ENCODE measurements around the gene DCDC1.

DNA sequence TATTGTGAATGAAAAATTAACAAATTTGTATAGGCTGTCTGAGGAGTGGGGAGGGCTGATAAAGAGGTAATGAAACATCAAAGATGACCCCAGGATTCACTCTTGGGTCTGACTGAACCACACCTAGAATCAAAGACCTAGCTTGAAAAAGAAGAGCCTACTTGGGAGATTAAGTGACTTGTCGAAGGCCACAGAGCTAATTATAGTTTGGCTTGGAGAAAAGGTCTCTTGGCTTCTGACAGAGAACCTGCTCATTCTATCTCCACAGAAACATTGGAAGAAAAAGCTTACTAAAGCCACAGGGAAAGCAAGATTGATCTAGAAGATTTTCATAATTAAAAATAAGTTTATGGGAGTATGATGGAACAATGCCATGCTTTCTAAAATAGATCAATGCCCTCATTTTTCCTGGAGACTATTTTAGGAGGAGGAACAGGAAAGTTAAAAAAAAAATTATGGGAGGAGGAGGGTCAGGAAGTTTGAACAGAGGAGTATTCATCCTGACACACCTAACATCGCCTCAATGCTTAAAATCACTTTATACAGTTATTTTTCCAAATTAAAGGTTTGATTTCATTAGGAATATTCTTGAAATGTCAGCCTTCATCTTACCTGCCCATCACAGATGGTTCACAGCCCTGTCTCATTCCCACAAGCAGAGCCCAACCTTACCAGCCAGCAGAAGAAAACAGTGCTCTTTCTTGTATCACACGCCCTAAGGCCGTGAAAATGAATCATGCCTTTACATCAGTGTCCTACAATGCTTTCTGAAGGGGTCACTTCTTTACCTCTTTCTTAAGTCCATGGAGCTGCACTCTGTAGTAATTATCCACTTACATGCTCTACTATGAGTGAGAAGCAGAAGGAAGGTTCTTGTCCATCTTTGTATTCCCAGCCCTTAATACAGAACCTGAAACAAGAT is 552.3 kb downstream of the DCDC1 start:
- TF ChIP-seq, protein P1, sequence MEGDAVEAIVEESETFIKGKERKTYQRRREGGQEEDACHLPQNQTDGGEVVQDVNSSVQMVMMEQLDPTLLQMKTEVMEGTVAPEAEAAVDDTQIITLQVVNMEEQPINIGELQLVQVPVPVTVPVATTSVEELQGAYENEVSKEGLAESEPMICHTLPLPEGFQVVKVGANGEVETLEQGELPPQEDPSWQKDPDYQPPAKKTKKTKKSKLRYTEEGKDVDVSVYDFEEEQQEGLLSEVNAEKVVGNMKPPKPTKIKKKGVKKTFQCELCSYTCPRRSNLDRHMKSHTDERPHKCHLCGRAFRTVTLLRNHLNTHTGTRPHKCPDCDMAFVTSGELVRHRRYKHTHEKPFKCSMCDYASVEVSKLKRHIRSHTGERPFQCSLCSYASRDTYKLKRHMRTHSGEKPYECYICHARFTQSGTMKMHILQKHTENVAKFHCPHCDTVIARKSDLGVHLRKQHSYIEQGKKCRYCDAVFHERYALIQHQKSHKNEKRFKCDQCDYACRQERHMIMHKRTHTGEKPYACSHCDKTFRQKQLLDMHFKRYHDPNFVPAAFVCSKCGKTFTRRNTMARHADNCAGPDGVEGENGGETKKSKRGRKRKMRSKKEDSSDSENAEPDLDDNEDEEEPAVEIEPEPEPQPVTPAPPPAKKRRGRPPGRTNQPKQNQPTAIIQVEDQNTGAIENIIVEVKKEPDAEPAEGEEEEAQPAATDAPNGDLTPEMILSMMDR (IDR thresholded peaks at IDR 0.05): no peak
- TF ChIP-seq POLR2A (IDR thresholded peaks at IDR 0.05): no peak

Measured in uterus (tissue), 2 donors.